WTC11 (cell line): Measurements from ENCODE around the gene TUBB8B.
"Not testable (repeated sequence)": the region's sequence is repeated elsewhere in the genome, so short reads cannot be mapped to it uniquely, and the experiment has no call there.

Experiments
- CREM ChIP-seq: sonication (generic); formaldehyde crosslinking; IDR thresholded peaks from 2 replicates; pipeline ENCODE4 v1.8.1; 2022; ENCODE audit warnings: mild to moderate bottlenecking, missing genetic modification reagents, moderate library complexity
- CTCF ChIP-seq: fragments of 200-600 bp; IDR thresholded peaks from 2 replicates; pipeline ENCODE4 v1.8.0; 2022; ENCODE audit warnings: antibody characterized with exemption
- GABPB1 ChIP-seq: sonication (generic); formaldehyde crosslinking; IDR thresholded peaks from 2 replicates; pipeline ENCODE4 v1.8.1; 2023; ENCODE audit warnings: mild to moderate bottlenecking, missing genetic modification reagents
- JUN ChIP-seq: sonication (generic); formaldehyde crosslinking; IDR thresholded peaks from 2 replicates; pipeline ENCODE4 v1.8.0; 2023; ENCODE audit warnings: mild to moderate bottlenecking, missing genetic modification reagents
- NFYB ChIP-seq: sonication (generic); formaldehyde crosslinking; conservative IDR thresholded peaks from 2 replicates; pipeline ENCODE4 v1.8.0; 2022; ENCODE audit warnings: low read depth, missing genetic modification reagents
- SP1 ChIP-seq: sonication (generic); formaldehyde crosslinking; conservative IDR thresholded peaks from 2 replicates; pipeline ENCODE4 v1.8.1; 2022; ENCODE audit warnings: missing genetic modification reagents
- ZNF532 ChIP-seq: fragments of 250-450 bp; sonication (Bioruptor Pico); IDR thresholded peaks from 2 replicates; pipeline ENCODE4 v1.9.0; 2021; ENCODE audit warnings: mild to moderate bottlenecking, borderline replicate concordance

- TF ChIP-seq SP1 (CRISPR knock-in tag); GABPB1; ZNF532 (CRISPR knock-in tag); JUN (CRISPR knock-in tag); NFYB (CRISPR knock-in tag); CTCF; CREM (CRISPR knock-in tag): not testable (repeated sequence)
Measured at GRCh38 chr18:63656-64055, 14.2 kb upstream of the TUBB8B start.
